Activated T-helper 2 cell treated with anti-CD3 and anti-CD28 coated beads, Interferon-gamma antibody, Interleukin-2, Interleukin-4, amounts not matched to agents 10 μg/mL and 5 μg/mL and 100 μg/mL, durations not matched to agents 14 hours and 24 hours and 36 hours (primary cell): ENCODE measurements around the gene VN1R5. TPM values are rescaled to one million over a fixed set of nuclear protein-coding genes. Genes with fewer than 3 reads are reported as not detected.
"Not testable (repeated sequence)": the region's sequence is repeated elsewhere in the genome, so short reads cannot be mapped to it uniquely, and the experiment has no call there.

ENCODE experiments used
- DNase-seq: peaks from one replicate; pipeline ENCODE4 v3.0.0; 2021; ENCODE audit warnings: low spot score
- H3K27ac Mint-ChIP-seq: one replicate; pipeline ENCODE4 v1.8.0; 2021; ENCODE audit warnings: mixed read lengths
- H3K27me3 Mint-ChIP-seq: one replicate; pipeline ENCODE4 v1.8.0; 2021; ENCODE audit warnings: low read depth, mixed read lengths
- H3K36me3 Mint-ChIP-seq: one replicate; pipeline ENCODE4 v1.8.0; 2021; ENCODE audit warnings: low read depth, mixed read lengths
- H3K4me1 Mint-ChIP-seq: one replicate; pipeline ENCODE4 v1.8.0; 2021; ENCODE audit warnings: low read depth, mixed read lengths
- H3K4me3 Mint-ChIP-seq: one replicate; pipeline ENCODE4 v1.8.0; 2021; ENCODE audit warnings: low read depth, mild to moderate bottlenecking, moderate library complexity, mixed read lengths
- H3K9me3 Mint-ChIP-seq: one replicate; pipeline ENCODE4 v1.8.0; 2021; ENCODE audit warnings: mixed read lengths
- intact Hi-C: fragments of 100-400 bp; cut with micrococcal nuclease; formaldehyde crosslinking; loops from one replicate; pipeline ENCODE4 v1.15.1; 2023
- total RNA-seq: library from RNA; stranded (reverse); gene quantifications from 2 replicates; pipeline ENCODE4 v1.2.3, GENCODE V29; 2022

VN1R5 gene
- total RNA-seq, 1 donor from 2014 or later = not detected

- no peak overlapping the region for H3K27ac Mint-ChIP-seq
- H3K27me3 Mint-ChIP-seq = no peaks in the 10 kb centered on the region
- intact Hi-C loops = no loop called here
- no peak overlapping the region for H3K4me3 Mint-ChIP-seq
- H3K36me3 Mint-ChIP-seq = no peaks in the 10 kb centered on the region
- DNase-seq = no peak
- H3K4me1 Mint-ChIP-seq = no peaks in the 10 kb centered on the region
- H3K9me3 Mint-ChIP-seq = peaks cover 8% of the 10 kb centered on the region
These were observed 25.2 kb downstream of the VN1R5 start for GRCh38 chr1:247281001-247281574.

- Mint-ChIP-seq H3K27me3 (no peaks in the 10 kb centered on the region), H3K27ac (no peak overlapping the region), H3K36me3 (no peaks in the 10 kb centered on the region), H3K9me3 (peaks cover 30% of the 10 kb centered on the region), H3K4me1 (no peaks in the 10 kb centered on the region), H3K4me3 (no peak overlapping the region)
- intact Hi-C loops = no loop called here
- DNase-seq = no peak
These were observed 30.3 kb downstream of the VN1R5 start for GRCh38 chr1:247286134-247286670.

DNA sequence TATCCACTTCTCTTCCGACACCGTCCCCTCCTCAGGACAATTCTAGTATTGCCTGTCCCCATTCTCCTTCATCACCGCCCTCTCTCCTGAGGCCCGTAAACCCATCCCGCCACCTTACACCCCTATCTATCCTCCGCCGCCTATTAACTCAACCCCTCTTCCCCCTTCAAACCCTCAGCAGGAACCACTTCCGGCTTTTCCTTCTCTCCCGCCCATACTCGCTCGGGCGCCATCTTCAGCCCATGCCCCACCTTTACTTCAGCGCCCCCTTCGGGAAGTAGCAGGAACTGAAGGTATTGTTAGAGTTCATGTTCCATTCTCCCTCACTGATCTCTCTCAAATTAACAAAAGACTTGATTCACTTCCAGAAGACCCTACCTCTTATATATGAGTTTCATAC is 31.6 kb downstream of the VN1R5 start:
- Mint-ChIP-seq H3K27me3 (no peaks in the 10 kb centered on the region), H3K4me1 (no peaks in the 10 kb centered on the region), H3K4me3 (no peak overlapping the region), H3K27ac (no peak overlapping the region), H3K9me3 (peaks cover 30% of the 10 kb centered on the region), H3K36me3 (no peaks in the 10 kb centered on the region)
- DNase-seq = no peak
- intact Hi-C loops = no loop called here

DNA sequence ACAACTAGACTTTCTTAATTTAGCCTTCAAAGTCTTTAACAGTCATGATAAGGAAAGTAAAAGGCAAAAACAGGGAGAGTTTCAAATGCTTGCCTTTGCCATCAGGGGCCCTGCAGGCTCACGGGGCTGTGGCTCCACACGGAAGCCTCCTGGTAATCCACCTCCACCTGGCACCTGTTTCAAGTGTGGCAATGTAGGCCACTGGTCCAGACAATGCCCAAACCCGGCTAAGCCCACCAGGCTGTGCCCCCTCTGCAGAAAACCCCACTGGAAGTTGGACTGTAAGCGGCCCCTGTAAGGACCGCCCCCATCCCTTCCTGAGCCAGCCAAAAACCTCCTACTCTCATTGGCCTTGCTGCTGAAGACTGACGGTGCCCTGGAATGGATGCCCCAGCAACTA is 32.5 kb downstream of the VN1R5 start:
- Mint-ChIP-seq H3K9me3 (peaks cover 30% of the 10 kb centered on the region), H3K36me3 (no peaks in the 10 kb centered on the region), H3K27ac (no peak overlapping the region), H3K4me1 (no peaks in the 10 kb centered on the region), H3K4me3 (no peak overlapping the region), H3K27me3 (no peaks in the 10 kb centered on the region)
- intact Hi-C loops = no loop called here
- DNase-seq = no peak

GRCh38 chr1:247289274-247289892 is 33.5 kb downstream of the VN1R5 start:
- H3K27me3 Mint-ChIP-seq, H3K4me3 Mint-ChIP-seq, H3K4me1 Mint-ChIP-seq, DNase-seq, H3K36me3 Mint-ChIP-seq, intact Hi-C loops, H3K27ac Mint-ChIP-seq: not testable (repeated sequence)
- H3K9me3 Mint-ChIP-seq = peaks cover 30% of the 10 kb centered on the region

- Mint-ChIP-seq H3K9me3 (peaks cover 30% of the 10 kb centered on the region), H3K4me3 (no peak overlapping the region), H3K27ac (no peak overlapping the region), H3K27me3 (no peaks in the 10 kb centered on the region), H3K4me1 (no peaks in the 10 kb centered on the region), H3K36me3 (no peaks in the 10 kb centered on the region)
- intact Hi-C loops = no loop called here
- DNase-seq = no peak
These were observed 34.7 kb downstream of the VN1R5 start for GRCh38 chr1:247290576-247290975.

DNA sequence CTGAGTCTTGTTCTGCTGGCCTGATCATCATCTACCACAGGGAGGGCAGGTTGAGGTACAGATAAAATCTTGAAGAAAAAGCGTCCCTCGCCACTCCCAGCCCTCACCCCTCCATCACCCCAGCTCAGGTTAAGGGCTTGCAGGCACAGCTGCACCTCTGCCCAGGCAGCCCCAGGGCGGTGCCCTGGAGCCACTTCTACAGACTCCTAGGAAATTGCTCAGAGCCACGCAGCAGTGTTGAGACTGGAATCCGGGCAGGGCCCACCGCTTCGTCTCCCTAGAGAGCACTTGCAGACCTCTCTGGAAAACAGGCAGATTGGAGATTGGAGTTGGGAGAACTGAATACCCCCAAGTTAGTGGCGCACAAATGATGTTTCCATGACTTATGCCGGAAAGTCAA is 35.3 kb downstream of the VN1R5 start:
- no peak overlapping the region for H3K4me3 Mint-ChIP-seq
- no peaks in the 10 kb centered on the region for H3K36me3 Mint-ChIP-seq
- no peaks in the 10 kb centered on the region for H3K4me1 Mint-ChIP-seq
- peaks cover 30% of the 10 kb centered on the region for H3K9me3 Mint-ChIP-seq
- intact Hi-C loops = no loop called here
- H3K27me3 Mint-ChIP-seq = no peaks in the 10 kb centered on the region
- H3K27ac Mint-ChIP-seq = no peak overlapping the region
- DNase-seq = no peak

DNA sequence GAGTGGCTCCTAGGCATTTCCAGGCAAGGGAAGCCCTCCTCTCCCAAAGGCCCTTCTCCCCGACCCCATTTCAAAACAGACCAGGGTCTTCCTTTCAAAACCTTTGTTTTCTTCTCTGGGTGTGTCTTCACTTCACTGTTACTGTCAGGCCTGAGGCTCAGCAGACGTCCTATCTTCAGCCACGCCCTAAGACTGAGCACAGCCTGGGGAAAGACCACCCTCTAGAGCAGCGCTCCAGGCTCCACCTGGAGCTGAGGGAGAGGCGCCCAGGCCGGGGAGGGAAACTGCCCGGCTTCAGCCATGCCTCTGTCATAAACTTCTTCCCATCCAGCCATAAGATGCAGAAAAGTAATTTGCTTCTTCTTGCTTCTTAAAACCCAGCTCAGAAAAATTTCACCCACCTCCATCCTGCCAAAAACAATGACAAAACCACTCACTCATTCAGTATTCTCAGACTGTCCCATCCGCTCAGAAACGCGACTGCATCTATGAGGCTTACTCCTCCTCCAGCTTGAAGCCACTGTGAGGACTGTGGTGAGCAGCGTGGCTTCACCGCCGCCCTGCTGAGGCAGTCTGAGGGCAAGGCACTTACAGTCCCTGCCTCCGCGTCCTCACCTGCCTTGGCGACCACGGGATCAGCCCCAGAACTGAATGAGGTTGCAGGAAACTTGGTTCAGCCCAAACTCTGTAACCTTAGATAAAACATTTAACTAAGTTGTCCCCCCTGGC is 36.1 kb downstream of the VN1R5 start:
- DNase-seq = no peak
- H3K4me3 Mint-ChIP-seq = no peak overlapping the region
- H3K36me3 Mint-ChIP-seq = no peaks in the 10 kb centered on the region
- no peaks in the 10 kb centered on the region for H3K27me3 Mint-ChIP-seq
- intact Hi-C loops = no loop called here
- H3K27ac Mint-ChIP-seq = no peak overlapping the region
- no peaks in the 10 kb centered on the region for H3K4me1 Mint-ChIP-seq
- H3K9me3 Mint-ChIP-seq = peaks cover 25% of the 10 kb centered on the region

- Mint-ChIP-seq H3K9me3 (peaks cover 14% of the 10 kb centered on the region), H3K4me1 (peaks cover 4% of the 10 kb centered on the region), H3K27me3 (no peaks in the 10 kb centered on the region), H3K4me3 (no peak overlapping the region), H3K27ac (no peak overlapping the region), H3K36me3 (no peaks in the 10 kb centered on the region)
- intact Hi-C loops = no loop called here
- no peak for DNase-seq
These were observed 37.2 kb downstream of the VN1R5 start for GRCh38 chr1:247293047-247293446.

DNA sequence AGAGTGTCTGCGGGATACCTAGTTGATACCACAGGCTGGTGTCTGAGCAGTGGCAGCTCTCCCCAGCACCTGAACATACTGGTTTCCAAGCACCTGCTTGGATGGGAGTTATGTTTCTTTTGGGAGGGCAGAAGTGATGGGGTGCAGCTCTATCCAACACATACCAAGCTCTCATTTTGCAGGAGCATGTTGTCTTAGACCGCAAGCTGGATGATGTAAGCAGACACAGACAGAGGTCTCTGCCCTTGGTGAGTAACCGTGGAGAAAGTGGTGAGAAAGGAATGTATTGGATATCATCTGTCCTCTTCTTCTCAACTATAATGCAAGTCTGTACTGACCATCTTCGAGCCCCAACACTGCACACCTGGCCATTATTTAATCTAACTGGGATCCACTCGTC is 38.4 kb downstream of the VN1R5 start:
- no peak overlapping the region for H3K27ac Mint-ChIP-seq
- intact Hi-C loops = no loop called here
- DNase-seq = no peak
- no peaks in the 10 kb centered on the region for H3K36me3 Mint-ChIP-seq
- H3K4me1 Mint-ChIP-seq = peaks cover 4% of the 10 kb centered on the region
- H3K9me3 Mint-ChIP-seq = peaks cover 5% of the 10 kb centered on the region
- no peaks in the 10 kb centered on the region for H3K27me3 Mint-ChIP-seq
- no peak overlapping the region for H3K4me3 Mint-ChIP-seq

- Mint-ChIP-seq H3K36me3 (no peaks in the 10 kb centered on the region), H3K4me1 (peaks cover 4% of the 10 kb centered on the region), H3K27me3 (no peaks in the 10 kb centered on the region), H3K27ac (no peak overlapping the region), H3K4me3 (no peak overlapping the region), H3K9me3 (no peaks in the 10 kb centered on the region)
- no peak for DNase-seq
- intact Hi-C loops = no loop called here
These were observed 39.4 kb downstream of the VN1R5 start for GRCh38 chr1:247295274-247295684.

- H3K9me3 Mint-ChIP-seq = no peaks in the 10 kb centered on the region
- no peak overlapping the region for H3K27ac Mint-ChIP-seq
- H3K36me3 Mint-ChIP-seq = no peaks in the 10 kb centered on the region
- no peaks in the 10 kb centered on the region for H3K27me3 Mint-ChIP-seq
- no peak overlapping the region for H3K4me3 Mint-ChIP-seq
- H3K4me1 Mint-ChIP-seq = peaks cover 4% of the 10 kb centered on the region
- intact Hi-C loops = no loop called here
- no peak for DNase-seq
These were observed 39.9 kb downstream of the VN1R5 start for GRCh38 chr1:247295746-247296145.

DNA sequence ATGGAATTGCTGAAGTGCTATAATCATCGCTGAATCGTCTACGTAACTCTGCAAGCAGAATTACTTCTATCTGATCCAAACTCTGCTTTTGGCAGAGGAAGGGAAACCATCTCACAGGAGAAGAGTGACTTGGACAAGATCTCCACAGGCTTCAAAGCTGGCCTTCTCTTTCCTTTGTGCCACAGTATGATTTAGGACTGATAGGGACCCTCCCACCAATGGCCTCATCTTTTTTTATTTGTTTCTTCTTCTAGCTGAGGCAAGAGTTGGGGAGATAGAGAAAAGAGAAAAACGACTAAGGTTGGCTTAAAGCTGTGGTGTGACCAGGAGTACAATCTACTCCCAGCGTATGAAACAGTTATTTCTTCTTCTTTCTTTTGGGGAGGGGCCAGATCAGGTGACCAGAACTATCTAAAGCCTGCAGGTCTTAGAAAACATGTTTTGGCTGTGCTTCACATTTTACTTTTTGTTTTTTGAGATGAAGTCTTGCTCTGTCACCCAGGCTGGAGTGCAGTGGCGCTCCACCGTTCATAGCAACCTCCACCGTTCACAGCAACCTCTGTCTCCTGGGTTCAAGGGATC is 40.8 kb downstream of the VN1R5 start:
- Mint-ChIP-seq H3K27ac (no peak overlapping the region), H3K4me3 (no peak overlapping the region), H3K4me1 (peaks cover 4% of the 10 kb centered on the region), H3K9me3 (no peaks in the 10 kb centered on the region), H3K27me3 (no peaks in the 10 kb centered on the region), H3K36me3 (no peaks in the 10 kb centered on the region)
- intact Hi-C loops = no loop called here
- DNase-seq = no peak
